Glutamatergic neuron (in vitro differentiated cells): ENCODE data around the gene NT5DC2. TPM values are rescaled to one million over a fixed set of nuclear protein-coding genes. Genes with fewer than 3 reads are reported as not detected.

Experiments used
- DNase-seq: peaks from one replicate; pipeline ENCODE4 v3.0.0; 2022
- H3K27ac Mint-ChIP-seq: one replicate; pipeline ENCODE4 v1.8.0; 2020; ENCODE audit warnings: mild to moderate bottlenecking, mixed read lengths, inconsistent platforms; ENCODE audit not compliant: unreplicated experiment
- H3K27me3 Mint-ChIP-seq: one replicate; pipeline ENCODE4 v1.8.0; 2020; ENCODE audit warnings: mild to moderate bottlenecking, moderate library complexity, mixed read lengths, inconsistent platforms; ENCODE audit not compliant: unreplicated experiment
- H3K36me3 Mint-ChIP-seq: one replicate; pipeline ENCODE4 v1.8.0; 2020; ENCODE audit warnings: mild to moderate bottlenecking, mixed read lengths, inconsistent platforms; ENCODE audit not compliant: unreplicated experiment
- H3K4me1 Mint-ChIP-seq: one replicate; pipeline ENCODE4 v1.8.0; 2020; ENCODE audit warnings: mild to moderate bottlenecking, low read depth, mixed read lengths, inconsistent platforms; ENCODE audit not compliant: unreplicated experiment
- H3K4me3 Mint-ChIP-seq: one replicate; pipeline ENCODE4 v1.8.0; 2020; ENCODE audit warnings: mild to moderate bottlenecking, mixed read lengths, inconsistent platforms; ENCODE audit not compliant: unreplicated experiment
- H3K9me3 Mint-ChIP-seq: one replicate; pipeline ENCODE4 v1.8.0; 2020; ENCODE audit warnings: mild to moderate bottlenecking, moderate library complexity, mixed read lengths, inconsistent platforms; ENCODE audit not compliant: unreplicated experiment
- total RNA-seq: library from RNA; stranded (reverse); fragmentation: NEBNext Ultra II Directional; extraction: Animal tissue kit (Norgen Biotek cat#: 25700); gene quantifications from one replicate; pipeline ENCODE4 v1.2.1, GENCODE V29; 2021; ENCODE audit not compliant: unreplicated experiment
- TF ChIP-seq, protein P1 (sequence below): fragments of 200-600 bp; sonication (generic); IDR thresholded peaks from one replicate; pipeline ENCODE4 v1.5.0; 2021; ENCODE audit not compliant: partially characterized antibody, unreplicated experiment

Gene NT5DC2
- total RNA-seq, 1 donor from 2014 or later: 308 TPM

DNA sequence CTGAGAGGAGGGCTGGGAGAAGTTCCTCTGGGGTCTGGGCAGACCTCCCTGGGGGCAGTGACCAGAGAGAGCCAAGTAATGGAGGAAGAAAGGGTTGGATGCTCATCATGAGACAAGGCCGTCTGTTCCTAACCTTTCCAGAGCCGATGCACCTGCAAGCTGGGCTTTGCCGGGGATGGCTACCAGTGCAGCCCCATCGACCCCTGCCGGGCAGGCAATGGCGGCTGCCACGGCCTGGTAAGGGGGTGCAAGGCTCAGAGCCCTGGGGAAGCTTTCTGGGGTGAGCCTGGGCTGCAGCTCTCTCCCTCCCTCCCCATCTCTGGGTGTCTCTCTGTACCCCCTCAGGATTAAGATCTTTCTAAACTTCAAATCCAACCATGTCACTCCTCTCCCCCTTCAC, 22.1 kb downstream of the NT5DC2 start:
- peaks cover 15% of the 10 kb centered on the region for H3K27me3 Mint-ChIP-seq
- H3K27ac Mint-ChIP-seq: no peak overlapping the region
- peaks cover 11% of the 10 kb centered on the region for H3K4me1 Mint-ChIP-seq
- no peaks in the 10 kb centered on the region for H3K36me3 Mint-ChIP-seq
- no peak for DNase-seq
- H3K4me3 Mint-ChIP-seq: no peak overlapping the region
- H3K9me3 Mint-ChIP-seq: peaks cover 10% of the 10 kb centered on the region
- TF ChIP-seq, protein P1, sequence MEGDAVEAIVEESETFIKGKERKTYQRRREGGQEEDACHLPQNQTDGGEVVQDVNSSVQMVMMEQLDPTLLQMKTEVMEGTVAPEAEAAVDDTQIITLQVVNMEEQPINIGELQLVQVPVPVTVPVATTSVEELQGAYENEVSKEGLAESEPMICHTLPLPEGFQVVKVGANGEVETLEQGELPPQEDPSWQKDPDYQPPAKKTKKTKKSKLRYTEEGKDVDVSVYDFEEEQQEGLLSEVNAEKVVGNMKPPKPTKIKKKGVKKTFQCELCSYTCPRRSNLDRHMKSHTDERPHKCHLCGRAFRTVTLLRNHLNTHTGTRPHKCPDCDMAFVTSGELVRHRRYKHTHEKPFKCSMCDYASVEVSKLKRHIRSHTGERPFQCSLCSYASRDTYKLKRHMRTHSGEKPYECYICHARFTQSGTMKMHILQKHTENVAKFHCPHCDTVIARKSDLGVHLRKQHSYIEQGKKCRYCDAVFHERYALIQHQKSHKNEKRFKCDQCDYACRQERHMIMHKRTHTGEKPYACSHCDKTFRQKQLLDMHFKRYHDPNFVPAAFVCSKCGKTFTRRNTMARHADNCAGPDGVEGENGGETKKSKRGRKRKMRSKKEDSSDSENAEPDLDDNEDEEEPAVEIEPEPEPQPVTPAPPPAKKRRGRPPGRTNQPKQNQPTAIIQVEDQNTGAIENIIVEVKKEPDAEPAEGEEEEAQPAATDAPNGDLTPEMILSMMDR: no peak

DNA sequence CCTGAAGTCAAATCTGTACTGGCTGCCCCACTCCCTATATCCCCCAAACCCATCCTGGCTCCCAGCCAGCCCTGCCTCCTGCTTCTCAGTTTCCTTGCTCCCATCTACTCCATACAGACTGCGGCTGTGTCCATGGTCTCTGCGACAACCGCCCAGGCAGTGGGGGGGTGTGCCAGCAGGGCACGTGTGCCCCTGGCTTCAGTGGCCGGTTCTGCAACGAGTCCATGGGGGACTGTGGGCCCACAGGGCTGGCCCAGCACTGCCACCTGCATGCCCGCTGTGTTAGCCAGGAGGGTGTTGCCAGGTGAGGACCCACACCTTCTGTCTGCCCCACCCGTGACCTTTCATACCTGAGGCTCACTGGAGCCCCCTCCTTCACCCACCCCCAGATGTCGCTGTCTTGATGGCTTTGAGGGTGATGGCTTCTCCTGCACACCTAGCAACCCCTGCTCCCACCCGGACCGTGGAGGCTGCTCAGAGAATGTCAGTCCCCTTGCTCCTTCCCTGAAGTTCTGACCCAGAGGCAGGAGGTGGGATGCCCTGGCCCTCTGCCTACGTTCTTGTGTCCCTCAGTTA, 23.8 kb downstream of the NT5DC2 start:
- no peaks in the 10 kb centered on the region for H3K36me3 Mint-ChIP-seq
- TF ChIP-seq, protein P1: no peak
- peaks cover 11% of the 10 kb centered on the region for H3K27me3 Mint-ChIP-seq
- DNase-seq: no peak
- H3K4me3 Mint-ChIP-seq: no peak overlapping the region
- H3K4me1 Mint-ChIP-seq: peaks cover 7% of the 10 kb centered on the region
- H3K27ac Mint-ChIP-seq: no peak overlapping the region
- H3K9me3 Mint-ChIP-seq: peaks cover 7% of the 10 kb centered on the region

DNA sequence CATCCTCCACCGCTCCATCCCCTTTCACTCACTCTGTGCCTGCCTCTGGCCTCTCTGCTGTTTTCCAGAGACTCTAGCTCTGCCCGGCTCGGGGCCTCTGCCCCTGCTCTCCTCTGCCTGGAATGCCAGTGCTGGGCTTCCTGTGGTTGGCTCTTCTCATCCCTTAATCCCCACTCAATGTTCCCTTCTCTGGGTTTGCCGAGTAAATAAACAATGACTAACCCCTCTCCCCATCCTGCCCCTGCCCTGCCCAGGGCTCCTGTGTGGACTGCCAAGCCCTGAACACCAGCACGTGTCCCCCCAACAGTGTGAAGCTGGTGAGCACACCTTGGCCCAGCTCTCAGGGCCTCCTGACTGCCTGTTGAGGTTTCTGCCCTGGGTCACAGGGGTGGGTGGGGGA, 26.3 kb downstream of the NT5DC2 start:
- Mint-ChIP-seq H3K4me1 (peaks cover 5% of the 10 kb centered on the region), H3K27me3 (peaks cover 11% of the 10 kb centered on the region), H3K36me3 (no peaks in the 10 kb centered on the region), H3K4me3 (no peak overlapping the region), H3K27ac (peak overlapping the region; percentile 55), H3K9me3 (peaks cover 7% of the 10 kb centered on the region)
- TF ChIP-seq, protein P1: no peak
- DNase-seq: no peak

- Mint-ChIP-seq H3K4me3 (no peak overlapping the region), H3K27me3 (peaks cover 11% of the 10 kb centered on the region), H3K9me3 (peaks cover 5% of the 10 kb centered on the region), H3K4me1 (peaks cover 1% of the 10 kb centered on the region), H3K27ac (no peak overlapping the region), H3K36me3 (no peaks in the 10 kb centered on the region)
- TF ChIP-seq, protein P1: no peak
- DNase-seq: no peak
Measured at GRCh38 chr3:52506266-52506966, 27.2 kb downstream of the NT5DC2 start.

DNA sequence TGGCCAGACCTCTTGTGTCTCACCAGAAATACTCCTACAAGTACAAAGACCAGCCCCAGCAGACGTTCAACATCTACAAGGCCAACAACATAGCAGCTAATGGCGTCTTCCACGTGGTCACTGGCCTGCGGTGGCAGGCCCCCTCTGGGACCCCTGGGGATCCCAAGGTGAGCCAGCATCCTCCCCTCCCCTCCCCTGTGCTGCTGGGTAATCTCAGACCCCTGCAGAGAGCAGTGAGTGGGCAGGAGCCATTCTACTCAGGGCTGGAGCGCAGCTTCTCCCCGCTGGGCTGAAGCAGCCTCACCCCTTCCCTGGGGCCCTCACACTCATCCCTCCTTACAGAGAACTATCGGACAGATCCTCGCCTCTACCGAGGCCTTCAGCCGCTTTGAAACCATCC, 28.7 kb downstream of the NT5DC2 start:
- Mint-ChIP-seq H3K4me3 (no peak overlapping the region), H3K4me1 (peaks cover 11% of the 10 kb centered on the region), H3K27ac (no peak overlapping the region), H3K36me3 (no peaks in the 10 kb centered on the region), H3K9me3 (peaks cover 5% of the 10 kb centered on the region), H3K27me3 (peaks cover 12% of the 10 kb centered on the region)
- TF ChIP-seq, protein P1: no peak
- DNase-seq: no peak
